Ishikawa (cell line): ENCODE measurements around the gene CETN3.
A peak's percentile ranks its signal among the peaks of the same experiment; 100 is the strongest.

Source experiments
- CEBPB ChIP-seq: IDR thresholded peaks from 2 replicates; pipeline ENCODE4 v1.6.1; 2012
- CREB1 ChIP-seq: IDR thresholded peaks from 2 replicates; pipeline ENCODE4 v1.6.1; 2012; ENCODE audit warnings: low read depth
- EGR1 ChIP-seq: IDR thresholded peaks from 2 replicates; pipeline ENCODE4 v1.6.1; 2012
- EP300 ChIP-seq: IDR thresholded peaks from 2 replicates; pipeline ENCODE4 v1.6.1; 2012; ENCODE audit warnings: borderline replicate concordance
- FOXM1 ChIP-seq: IDR thresholded peaks from 2 replicates; pipeline ENCODE4 v1.6.1; 2012; ENCODE audit warnings: low read depth, borderline replicate concordance
- NFIC ChIP-seq: IDR thresholded peaks from 2 replicates; pipeline ENCODE4 v1.6.1; 2012
- RAD21 ChIP-seq: IDR thresholded peaks from 2 replicates; pipeline ENCODE4 v1.6.1; 2012; ENCODE audit warnings: low read depth
- TAF1 ChIP-seq: IDR thresholded peaks from 2 replicates; pipeline ENCODE4 v1.6.1; 2012; ENCODE audit warnings: low read depth, mild to moderate bottlenecking
- TCF12 ChIP-seq: IDR thresholded peaks from 2 replicates; pipeline ENCODE4 v1.6.1; 2012; ENCODE audit warnings: low read depth
- TEAD4 ChIP-seq: IDR thresholded peaks from 2 replicates; pipeline ENCODE4 v1.6.1; 2012
- USF1 ChIP-seq: IDR thresholded peaks from 2 replicates; pipeline ENCODE4 v1.6.1; 2012
- YY1 ChIP-seq: IDR thresholded peaks from 2 replicates; pipeline ENCODE4 v1.6.1; 2012; ENCODE audit warnings: low read depth
- ZBTB7A ChIP-seq: IDR thresholded peaks from 2 replicates; pipeline ENCODE4 v1.6.1; 2012; ENCODE audit warnings: low read depth
- TF ChIP-seq, protein P1 (sequence below): IDR thresholded peaks from 2 replicates; pipeline ENCODE4 v1.6.1; 2012
- TF ChIP-seq, protein P2 (sequence below): IDR thresholded peaks from 2 replicates; pipeline ENCODE4 v1.6.1; 2012; ENCODE audit warnings: low read depth, mild to moderate bottlenecking

Gene CETN3

GRCh38 chr5:90390326-90390725 is 19.2 kb downstream of the CETN3 start:
- no peak for TF ChIP-seq CEBPB
- no peak for TF ChIP-seq FOXM1
- TF ChIP-seq, protein P1, sequence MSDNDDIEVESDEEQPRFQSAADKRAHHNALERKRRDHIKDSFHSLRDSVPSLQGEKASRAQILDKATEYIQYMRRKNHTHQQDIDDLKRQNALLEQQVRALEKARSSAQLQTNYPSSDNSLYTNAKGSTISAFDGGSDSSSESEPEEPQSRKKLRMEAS = no peak
- TF ChIP-seq TAF1 = no peak
- TF ChIP-seq, protein P2, sequence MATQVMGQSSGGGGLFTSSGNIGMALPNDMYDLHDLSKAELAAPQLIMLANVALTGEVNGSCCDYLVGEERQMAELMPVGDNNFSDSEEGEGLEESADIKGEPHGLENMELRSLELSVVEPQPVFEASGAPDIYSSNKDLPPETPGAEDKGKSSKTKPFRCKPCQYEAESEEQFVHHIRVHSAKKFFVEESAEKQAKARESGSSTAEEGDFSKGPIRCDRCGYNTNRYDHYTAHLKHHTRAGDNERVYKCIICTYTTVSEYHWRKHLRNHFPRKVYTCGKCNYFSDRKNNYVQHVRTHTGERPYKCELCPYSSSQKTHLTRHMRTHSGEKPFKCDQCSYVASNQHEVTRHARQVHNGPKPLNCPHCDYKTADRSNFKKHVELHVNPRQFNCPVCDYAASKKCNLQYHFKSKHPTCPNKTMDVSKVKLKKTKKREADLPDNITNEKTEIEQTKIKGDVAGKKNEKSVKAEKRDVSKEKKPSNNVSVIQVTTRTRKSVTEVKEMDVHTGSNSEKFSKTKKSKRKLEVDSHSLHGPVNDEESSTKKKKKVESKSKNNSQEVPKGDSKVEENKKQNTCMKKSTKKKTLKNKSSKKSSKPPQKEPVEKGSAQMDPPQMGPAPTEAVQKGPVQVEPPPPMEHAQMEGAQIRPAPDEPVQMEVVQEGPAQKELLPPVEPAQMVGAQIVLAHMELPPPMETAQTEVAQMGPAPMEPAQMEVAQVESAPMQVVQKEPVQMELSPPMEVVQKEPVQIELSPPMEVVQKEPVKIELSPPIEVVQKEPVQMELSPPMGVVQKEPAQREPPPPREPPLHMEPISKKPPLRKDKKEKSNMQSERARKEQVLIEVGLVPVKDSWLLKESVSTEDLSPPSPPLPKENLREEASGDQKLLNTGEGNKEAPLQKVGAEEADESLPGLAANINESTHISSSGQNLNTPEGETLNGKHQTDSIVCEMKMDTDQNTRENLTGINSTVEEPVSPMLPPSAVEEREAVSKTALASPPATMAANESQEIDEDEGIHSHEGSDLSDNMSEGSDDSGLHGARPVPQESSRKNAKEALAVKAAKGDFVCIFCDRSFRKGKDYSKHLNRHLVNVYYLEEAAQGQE = no peak
- no peak for TF ChIP-seq YY1
- TF ChIP-seq CREB1 = no peak
- no peak for TF ChIP-seq EP300
- TF ChIP-seq RAD21 = no peak
- no peak for TF ChIP-seq TEAD4
- no peak for TF ChIP-seq EGR1
- no peak for TF ChIP-seq NFIC
- no peak for TF ChIP-seq USF1
- no peak for TF ChIP-seq TCF12
- TF ChIP-seq ZBTB7A = no peak

GRCh38 chr5:90387508-90387907 is 22.0 kb downstream of the CETN3 start:
- TF ChIP-seq YY1 = no peak
- TF ChIP-seq FOXM1 = no peak
- TF ChIP-seq NFIC = no peak
- no peak for TF ChIP-seq CREB1
- no peak for TF ChIP-seq RAD21
- TF ChIP-seq, protein P1 = no peak
- TF ChIP-seq EGR1 = no peak
- TF ChIP-seq ZBTB7A = no peak
- TF ChIP-seq TEAD4 = no peak
- TF ChIP-seq TCF12 = no peak

- TF ChIP-seq NFIC = no peak
- peak; percentile 52 for TF ChIP-seq RAD21
Measured at GRCh38 chr5:90386099-90386710, 23.4 kb downstream of the CETN3 start.

GRCh38 chr5:90384389-90384788 is 25.2 kb downstream of the CETN3 start:
- TF ChIP-seq, protein P2 = no peak
- TF ChIP-seq YY1 (no peak), FOXM1 (no peak), USF1 (no peak), CEBPB (no peak), EP300 (no peak), CREB1 (no peak), TEAD4 (no peak), NFIC (no peak), ZBTB7A (no peak), TCF12 (no peak), EGR1 (no peak), TAF1 (no peak), RAD21 (no peak)
- TF ChIP-seq, protein P1 = no peak

DNA sequence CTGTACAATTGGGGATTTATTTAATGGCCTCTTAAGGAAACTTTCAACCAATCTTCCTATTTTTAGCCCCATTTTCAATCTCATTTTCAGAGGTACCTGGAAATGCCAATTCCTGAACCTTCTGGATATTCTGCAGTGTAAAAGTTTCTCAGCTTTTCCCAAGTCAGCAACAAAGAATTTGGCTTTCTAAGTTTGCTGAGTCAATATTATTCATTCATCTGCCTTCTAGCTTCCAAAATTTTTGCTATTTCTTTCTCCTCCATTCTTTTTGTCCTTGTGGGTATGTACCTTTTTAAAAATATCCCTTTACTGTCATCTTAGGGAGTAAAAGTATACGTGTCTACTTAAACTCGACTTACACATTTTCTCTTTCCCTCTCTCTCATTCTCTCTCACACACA is 25.7 kb downstream of the CETN3 start:
- no peak for TF ChIP-seq CREB1
- no peak for TF ChIP-seq TAF1
- TF ChIP-seq TEAD4 = no peak
- no peak for TF ChIP-seq RAD21
- no peak for TF ChIP-seq USF1
- TF ChIP-seq YY1 = no peak
- TF ChIP-seq NFIC = no peak
- no peak for TF ChIP-seq ZBTB7A
- TF ChIP-seq, protein P2 = no peak
- TF ChIP-seq TCF12 = no peak
- no peak for TF ChIP-seq EP300
- TF ChIP-seq, protein P1 = no peak
- no peak for TF ChIP-seq FOXM1
- TF ChIP-seq EGR1 = no peak
- TF ChIP-seq CEBPB = no peak
